ENCODE data around the gene TRABD2A.
"Not testable (repeated sequence)": the region's sequence is repeated elsewhere in the genome, so short reads cannot be mapped to it uniquely, and the experiment has no call there.

TRABD2A gene

DNA sequence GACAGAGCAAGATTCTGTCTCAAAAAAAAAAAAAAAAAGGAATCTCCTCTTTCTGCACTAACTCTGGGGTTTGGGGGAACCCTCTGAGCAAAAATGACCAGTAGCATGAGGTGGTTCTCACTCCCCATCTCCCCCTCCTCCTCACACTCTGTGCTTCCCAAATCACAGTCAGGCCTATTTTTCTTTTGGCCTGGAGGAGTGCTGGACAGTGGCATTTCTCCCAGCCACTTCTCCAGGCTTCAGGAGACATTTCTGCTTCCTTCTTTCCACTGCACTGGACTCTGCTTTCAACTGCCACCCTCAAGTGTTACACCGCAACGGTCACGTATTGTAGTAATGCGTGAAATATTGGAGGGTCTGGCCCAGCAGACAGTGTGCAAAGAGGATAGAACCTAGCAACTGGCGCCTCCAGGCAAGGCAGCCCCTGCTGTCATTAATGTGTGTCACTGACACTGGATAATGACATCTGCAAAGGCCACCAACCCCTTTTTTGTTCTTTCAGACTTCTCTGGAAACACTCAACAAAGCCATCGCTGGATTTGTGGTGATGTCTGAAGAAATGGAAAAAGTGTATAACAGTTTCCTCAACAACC, 68.9 kb downstream of the TRABD2A start:
- FAIRE-seq, result no peak

DNA sequence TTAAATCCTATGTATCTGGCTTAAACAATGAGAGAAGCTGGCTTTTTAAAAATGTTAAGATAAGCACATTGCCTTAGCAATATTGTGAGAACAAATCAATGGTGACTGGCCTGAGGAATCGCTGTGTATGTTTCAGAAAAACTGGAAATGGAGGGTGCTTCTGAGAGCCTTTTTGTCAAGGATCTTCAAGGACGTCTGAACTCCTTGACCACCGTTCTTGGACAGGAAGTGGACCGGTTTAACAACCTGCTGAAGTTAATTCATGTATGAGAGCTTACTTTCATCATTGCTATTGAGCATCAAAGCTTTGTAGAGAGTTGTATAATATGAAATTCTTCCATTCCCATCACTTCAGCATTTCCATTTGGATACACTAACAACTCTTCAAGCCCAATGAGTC, 72.6 kb downstream of the TRABD2A start:
- no peak for FAIRE-seq

DNA sequence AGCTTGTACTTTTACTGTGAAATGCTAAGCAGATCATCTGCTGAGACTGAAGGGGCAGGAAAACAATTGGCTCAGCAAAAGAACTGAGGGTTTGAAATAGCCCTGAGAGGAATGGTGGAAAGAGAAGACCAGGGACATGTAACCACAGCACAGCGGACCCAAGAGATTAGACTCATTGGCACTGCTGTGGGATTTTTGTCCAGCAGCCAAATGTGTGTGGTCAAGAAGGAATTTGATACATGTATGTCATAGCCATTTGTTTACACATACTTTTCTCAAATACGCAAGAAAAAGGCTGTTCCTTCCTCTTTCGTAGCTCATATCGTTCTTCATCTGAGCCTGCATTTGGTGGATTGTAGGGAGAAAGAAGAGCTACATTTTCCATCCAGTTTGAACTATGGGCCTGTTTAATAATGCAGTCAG, 73.8 kb downstream of the TRABD2A start:
- FAIRE-seq, result no peak

DNA sequence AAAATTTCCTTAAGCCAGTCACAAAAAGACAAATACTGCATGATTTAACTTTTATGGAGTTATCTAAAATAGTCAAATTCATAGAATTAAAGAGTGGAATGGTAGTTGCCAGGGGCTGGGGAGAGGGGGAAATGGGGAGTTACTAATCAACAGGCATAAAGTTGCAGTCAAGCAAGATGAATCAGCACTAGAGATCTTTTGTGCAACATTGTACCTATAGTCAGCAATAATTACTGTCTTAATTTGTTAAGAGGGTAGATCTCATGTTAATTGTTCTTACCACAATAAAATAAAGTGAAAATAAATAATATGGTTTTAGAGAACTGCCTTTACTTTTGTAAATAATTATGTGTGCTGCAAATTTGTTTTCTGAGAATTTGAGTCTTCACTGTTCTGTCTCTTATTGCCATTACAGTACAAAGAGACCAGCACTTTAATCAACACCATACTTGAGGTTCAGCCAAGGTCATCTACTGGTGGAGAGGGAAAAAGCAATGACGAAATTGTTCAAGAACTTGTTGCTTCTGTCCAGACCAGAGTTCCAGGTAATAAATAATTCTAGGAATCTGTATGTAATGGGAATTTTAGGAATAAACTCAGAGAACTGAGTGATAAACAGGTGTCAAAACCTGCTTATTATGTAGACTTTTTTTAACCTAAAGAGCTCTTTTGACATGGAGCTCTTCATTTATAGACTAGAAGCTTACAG, 75.5 kb downstream of the TRABD2A start:
- no peak for FAIRE-seq

DNA sequence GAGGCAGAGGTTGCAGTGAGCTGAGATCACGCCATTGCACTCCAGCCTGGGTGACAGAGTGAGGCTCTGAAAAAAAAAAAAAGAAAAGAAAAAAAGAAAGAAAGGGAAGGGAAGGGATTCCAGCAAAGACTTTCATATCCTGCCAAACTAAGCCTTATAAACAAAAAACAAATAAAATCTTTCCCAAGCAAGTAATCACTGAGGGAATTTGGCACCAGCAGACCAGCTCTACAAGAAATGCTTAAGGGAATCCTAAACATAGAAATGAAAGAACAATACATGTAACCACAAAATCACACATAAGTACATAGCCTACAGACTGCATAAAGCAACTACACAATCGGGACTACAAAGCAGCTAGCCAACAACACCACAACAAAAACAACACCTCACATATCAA, 79.1 kb downstream of the TRABD2A start:
- no peak for FAIRE-seq

DNA sequence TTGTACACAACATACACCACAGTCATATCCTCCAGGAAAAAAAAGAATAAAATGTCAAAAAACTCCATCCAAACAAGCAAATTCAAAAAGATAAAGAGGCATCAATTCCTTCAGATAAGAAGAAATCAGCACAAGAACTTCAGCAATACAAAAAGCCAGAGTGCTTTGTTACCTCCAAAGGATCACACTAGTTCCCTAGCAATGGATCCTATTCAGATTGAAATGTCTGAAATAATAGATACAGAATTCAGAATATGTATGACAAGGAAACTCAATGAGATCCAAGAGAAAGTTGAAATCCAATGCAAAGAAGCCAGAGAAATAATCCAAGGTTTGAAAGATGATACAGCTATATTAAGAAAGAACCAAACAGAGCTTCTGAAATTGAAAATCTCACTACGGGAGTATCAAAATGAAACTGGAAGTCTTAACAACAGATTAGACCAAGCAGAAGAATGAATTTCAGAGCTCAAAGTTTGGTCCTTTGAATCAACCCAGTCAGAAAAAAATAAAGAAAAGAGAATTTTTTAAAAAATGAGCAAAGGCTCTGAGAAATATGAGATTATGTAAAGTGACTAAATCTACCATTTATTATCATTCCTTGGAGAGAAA, 80.6 kb downstream of the TRABD2A start:
- FAIRE-seq, result no peak

DNA sequence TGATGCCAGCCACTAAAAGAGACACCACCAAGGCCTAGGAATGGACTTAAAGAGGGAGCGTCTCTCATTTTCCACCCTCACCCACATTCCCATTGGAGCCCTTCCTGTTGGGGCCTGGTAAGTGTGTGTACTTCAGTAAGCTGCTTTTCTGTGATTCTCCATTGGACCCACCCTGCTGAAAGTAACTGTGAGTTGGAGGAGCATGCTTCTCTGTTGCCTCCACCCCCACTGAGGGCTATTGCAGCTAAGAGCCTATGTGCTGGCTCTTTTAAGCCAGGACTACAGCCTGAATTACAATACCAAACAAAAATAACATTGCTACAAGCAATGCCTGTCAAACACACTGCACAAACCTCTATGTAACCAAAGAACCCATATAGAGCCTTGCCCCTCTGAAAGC, 81.1 kb downstream of the TRABD2A start:
- FAIRE-seq, result no peak

DNA sequence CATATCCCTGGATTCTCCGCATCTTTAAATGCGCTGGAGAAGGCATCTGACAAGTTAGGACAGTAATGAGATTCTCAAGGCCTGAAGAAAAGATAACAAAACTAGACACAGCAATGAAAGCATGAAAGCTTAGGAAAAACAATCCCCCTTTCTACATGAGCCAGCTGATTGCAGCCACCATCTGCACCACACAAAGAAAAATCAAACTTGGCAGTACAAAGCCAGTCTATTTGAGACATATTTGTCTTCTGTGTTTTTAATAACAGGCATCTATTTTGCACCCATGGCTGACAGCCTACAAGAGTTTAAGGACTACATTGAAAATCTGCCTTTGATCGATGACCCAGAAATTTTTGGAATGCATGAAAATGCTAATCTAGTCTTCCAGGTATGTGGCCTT, 83.6 kb downstream of the TRABD2A start:
- no peak for FAIRE-seq

DNA sequence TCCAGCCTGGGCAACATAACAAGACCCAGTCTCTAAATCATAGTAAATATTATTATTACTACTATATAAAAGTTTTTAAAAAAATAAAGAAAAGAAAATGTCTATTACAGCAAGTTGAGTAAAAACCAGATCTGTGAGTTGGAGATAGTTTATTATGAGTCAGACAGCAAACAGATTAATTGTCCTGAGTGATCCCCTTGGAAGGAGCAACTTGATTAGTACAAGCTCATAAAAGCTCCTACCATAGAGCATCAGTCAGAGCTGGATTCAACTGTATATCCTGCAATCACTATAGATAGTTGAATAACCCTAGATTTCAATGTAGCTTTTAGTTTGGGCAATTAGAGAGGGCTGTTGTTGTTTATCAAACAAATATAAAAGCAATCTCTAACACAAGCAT, 84.1 kb downstream of the TRABD2A start:
- FAIRE-seq, result no peak

DNA sequence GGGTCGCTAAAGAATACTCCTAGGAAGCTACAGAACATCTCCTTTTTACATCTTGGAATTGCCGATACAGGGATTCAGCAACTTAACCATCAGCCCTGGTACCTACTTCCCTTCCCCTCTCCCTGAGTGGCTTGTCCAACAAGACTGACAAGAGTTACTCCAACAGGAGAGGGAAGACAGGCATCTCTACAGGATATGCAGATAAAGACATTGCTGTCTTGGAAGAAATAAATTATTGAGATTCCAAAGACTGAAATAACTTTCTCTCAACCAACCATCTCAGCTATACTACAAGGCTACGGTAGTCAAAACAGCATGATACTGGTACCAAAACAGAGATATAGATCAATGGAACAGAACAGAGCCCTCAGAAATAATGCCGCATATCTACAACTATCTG, 87.2 kb downstream of the TRABD2A start:
- FAIRE-seq, result no peak

DNA sequence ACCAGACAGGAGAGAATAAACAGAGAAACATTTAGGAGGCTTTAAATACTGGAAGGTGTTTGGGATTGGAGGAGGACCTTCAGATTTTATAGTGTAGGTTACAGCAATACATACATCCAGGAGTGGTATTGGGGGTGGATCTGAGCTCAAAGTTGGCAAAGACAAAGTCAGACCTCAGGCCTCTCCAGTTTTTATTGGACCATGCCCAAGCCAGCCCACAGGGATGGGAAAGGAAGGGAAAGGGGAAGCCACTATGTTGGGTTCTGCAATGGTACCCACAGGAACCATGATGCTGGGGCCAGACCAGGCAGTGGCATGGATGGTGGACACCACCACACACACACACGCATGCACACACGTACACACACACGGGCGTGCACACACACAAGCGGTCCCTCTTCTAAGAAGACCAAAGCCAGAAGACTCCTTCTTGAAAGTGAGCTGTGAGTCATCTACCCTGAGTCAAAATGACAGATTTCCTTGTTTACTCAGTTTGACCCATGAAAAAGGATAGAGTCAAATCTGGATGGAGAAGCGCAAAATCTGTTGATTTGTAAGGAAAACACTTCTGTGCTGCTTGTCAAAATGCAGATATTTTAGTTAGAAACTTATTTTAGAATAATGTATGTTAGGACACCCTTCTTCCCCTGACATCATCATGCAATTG, 87.9 kb downstream of the TRABD2A start:
- FAIRE-seq, result no peak

DNA sequence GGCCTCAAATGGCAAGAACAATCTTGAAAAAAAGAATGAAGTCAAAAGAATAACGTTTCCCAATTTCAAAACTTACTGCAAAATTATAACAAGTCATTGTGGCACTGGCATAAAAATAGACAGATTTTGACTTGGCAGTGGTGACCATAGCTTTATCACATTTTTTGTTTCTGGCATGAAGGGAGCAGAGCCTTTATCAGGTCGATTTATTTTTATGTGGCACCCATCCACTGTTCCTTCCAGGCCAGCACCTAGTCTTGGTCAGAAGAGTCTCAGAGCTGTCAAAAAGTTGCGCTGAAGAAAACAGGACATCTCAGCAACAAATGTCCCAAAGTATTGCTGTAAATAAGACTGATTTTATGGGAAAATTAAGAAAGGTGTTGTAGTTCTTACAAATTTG, 92.4 kb downstream of the TRABD2A start:
- FAIRE-seq, result no peak

DNA sequence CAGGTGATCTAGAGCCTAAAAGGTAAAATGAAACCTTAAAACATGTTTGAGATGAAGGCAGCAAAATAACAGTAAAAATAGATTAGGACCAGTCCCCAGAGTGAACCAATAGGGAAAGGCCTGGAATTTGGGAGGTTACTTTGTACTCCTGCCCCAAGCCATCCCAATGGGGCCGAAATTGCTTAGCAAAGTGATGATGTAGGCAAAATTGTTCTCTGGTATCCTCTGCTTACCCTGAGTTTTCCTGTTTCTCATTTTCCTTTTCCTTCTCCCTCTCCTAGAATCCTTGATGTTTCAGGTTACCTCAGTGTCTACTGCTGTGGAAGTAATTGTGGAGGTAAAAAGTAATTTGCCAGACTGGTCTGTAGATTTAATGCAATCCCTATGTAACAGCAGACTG, 92.9 kb downstream of the TRABD2A start:
- no peak for FAIRE-seq

DNA sequence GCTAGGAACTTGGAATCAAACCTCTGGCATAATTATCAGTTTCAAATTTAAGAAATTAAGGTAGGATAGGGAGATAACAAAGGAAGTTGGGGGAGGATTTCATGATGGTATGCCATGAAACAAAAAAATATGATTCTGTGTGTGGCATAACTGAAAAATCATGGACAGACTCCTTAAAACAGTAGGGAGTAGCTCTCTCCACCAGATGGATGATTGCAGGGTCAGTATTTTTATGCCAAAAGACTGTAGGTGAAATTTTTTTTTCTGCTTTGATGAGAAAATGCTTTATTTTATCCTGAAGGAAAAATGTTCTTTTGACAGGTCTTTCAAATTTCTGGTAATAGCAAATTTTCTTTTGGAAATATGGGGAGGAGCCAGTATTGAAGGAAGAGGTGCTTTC, 94.3 kb downstream of the TRABD2A start:
- no peak for FAIRE-seq

DNA sequence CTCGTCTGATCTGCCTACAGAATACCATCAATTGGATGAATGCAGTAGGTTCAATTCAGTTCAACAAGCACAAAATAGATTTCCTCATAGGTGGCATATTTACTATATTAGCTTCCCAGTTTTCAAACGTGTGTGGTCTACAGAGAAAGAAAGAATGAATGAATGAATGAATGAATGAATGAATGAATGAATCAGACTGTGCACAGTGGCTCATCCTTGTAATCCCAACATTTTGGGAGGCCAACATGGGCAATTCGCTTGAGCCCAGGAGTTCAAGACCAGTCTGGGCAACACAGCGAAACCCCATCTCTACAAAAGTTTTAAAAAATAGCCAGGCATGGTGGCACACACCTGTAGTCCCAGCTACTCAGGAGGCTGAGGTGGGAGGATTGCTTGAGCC, 94.9 kb downstream of the TRABD2A start:
- FAIRE-seq, result no peak

DNA sequence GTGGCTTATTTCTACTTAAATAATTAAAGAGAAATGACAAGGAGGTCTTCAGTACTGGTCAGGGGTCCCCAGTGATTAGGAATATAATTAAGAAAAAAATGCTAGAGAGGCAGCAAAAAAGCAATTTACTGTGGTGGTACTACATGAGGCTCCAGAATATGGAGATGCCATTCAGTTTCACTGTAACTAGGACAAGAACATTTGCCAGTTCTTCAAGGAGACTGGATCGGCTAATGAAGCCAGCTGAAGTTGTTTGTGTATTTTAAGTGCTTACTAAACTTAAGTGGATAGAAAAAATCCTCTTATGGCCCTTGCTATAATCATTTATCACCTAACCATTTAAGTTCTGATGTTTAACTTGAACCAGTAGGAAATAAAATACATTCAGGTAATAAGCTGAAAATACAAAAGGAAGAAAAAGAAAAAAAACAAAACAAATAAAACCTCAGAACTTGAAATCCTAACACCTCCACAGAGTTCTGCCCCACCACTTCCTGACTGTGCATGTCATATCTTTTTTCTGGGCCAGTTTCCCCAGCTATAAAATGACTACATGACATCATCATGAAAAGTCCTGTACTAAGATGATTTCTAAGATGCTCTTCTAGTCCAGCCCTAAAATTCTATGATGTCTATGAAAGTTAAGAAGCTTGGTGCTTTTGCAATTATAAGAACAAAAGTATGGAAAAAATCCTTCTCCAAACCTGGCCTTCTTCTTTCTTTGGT, 98.0 kb downstream of the TRABD2A start:
- FAIRE-seq, result no peak

DNA sequence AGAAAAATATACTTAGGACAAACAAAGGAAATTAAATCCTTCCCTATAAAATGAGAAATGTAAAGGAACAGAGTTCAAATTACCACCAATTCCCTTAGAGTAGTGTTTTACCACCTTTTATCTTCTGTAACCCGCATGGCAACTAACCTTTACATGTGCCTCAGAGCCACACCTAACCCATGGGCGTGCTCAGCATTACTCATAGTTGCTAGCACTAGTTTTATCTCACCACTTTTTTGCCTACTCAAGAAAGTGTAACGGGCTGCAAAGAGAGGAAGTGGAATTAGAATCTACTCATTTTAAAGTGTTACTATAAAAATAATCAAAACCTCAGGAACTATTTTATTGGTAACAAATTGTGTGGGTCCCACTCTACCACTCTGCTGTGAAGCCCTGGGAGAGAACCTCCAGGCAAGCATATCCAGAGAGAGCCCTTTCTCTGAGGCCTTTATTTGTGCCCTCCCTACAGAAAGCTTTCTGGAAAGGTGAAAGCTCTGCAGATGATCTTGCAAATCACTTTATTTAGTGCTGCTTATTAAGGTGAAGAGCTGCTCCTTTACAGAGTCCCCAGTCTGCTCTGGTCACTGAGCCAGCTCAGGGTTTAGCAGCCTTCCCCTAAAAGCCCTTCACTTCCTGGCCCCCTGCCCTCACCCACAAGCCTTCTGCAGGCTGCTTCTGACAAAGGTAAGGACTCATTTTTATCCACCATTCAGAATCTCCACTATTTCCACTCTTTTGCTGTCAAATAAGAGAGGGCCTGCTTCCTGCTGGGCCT, 98.8 kb downstream of the TRABD2A start:
- FAIRE-seq, result no peak

DNA sequence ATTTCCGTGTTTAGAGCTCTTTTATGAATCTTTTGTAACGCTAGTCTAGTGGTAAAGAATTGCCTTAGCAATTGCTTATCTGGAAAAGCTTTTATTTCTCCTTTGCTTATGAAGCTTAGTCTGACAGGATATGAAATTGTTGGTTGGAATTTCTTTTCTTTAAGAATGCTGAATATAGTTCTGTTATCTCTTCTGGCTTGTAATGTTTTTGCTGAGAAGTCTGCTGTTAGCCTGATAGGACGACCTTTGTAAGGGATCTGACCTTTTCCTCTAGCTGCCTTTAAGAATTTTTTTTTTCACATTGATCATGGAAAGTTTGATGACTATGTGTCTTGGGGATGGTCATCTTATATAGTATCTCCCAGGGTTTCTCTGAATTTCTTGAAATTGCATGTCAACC, 101.1 kb downstream of the TRABD2A start:
- FAIRE-seq, result no peak

DNA sequence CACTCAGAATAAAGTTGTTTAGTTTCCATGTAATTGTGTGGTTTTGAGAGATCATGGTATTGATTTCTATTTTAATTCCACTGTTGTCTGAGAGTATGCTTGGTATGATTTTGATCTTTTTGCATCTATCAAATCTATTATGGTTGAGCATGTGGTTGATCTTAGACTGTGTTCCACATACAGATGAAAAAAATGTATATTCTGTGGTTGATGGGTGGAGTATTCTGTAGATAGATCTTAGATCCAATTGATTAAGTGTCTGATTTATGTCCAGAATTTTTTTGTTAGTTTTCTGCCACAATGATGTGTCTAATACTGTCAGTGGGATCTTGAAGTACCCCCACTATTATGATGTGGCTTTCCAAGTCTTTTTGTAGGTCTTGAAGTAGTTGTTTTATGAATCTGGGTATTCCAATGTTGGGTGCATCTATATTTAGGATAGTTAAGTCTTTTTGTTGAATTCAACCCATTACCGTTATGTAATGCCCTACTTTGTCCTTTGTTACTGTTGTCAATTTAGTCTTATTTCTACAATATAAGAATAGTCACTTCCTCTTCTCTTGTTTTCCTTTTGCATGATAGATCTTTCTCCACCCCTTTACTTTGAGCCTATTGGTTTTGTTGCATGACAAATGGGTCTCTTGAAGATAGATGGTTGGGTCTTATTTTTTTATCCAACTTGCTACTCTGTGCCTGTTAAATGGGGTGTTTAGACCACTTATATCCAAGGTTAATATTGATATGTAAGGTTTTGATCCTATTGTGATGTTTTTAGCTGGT, 101.8 kb downstream of the TRABD2A start:
- FAIRE-seq, result no peak

DNA sequence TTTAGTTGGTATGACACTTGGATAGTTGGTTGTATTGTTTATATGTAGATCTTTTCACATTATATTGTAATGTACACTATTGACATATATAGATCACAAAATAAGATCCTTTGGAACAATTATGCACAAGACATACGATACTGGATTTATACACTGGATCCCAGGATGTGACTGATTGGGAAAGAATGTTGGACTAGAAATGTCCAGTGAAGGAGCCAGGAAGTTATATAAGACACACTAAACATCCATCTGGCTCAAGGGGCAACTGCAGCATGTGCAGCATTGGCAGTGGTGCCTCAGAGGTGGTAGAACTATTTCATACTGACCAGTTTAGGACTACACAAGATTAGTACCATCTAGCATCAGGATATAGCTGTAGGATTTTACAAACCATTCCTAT, 104.9 kb downstream of the TRABD2A start:
- peak; percentile 34 for FAIRE-seq

DNA sequence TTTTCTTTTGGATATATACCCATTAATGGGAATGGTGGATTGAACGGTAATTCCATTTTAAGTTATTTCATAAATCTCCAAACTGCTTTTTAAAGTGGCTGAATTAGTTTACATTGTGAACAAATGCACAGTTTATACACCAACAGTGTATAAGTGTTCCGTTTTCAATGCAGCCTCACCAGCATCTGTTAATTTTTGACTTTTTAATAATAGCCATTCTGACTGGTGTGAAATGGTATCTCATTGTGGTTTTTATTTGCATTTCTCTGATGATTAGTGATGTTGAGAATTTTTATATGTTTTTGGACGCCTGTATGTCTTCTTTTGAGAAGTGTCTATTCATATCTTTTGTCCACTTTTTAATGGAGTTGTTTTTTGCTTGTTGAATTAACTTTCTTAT, 107.3 kb downstream of the TRABD2A start:
- not testable (repeated sequence) for FAIRE-seq
